ENCODE data around the gene CAPN12.

DNA sequence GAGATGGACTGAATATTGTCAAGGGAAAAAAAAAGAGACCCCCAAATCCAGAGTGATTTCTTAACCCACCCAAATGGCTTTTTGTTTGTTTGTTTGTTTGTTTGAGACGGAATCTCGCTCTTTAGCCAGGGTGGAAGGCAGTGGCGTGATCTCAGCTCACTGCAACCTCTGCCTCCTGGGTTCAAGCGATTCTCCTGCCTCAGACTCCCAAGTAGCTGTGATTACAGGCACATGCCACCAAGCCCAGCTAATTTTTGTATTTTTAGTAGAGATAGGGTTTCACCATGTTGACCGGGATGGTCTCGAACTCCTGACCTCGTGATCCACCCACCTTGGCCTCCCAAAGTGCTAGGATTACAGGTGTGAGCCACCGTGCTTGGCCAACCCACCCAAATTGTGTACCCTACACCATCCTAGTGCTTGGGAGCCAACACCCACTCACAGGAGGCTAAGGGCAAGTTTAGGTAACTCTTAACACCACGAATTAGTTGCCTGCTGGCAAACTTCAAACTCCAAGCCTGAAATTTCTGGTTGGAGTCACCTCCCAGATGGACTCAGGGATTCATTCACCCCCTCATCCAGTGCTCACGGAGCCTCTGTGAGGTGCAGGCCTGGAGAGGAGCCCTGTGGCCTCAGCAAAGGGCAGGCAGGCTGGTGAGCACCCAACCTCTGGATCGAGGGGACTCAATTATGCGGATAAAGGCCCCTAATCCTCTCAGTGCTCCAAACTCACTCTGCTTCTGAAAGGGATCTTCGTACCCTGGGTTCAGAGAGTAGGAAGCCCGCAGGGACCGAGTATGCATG is 59.2 kb downstream of the CAPN12 start:
- TF ChIP-seq EZH2 (IDR thresholded peaks at IDR 0.05; ENCODE audit: borderline replicate concordance, control insufficient read depth, low read depth, low read length) (no peak), ZZZ3 (IDR thresholded peaks at IDR 0.05; ENCODE audit: control insufficient read depth, insufficient read length, low read depth) (no peak), NFIC (IDR thresholded peaks at IDR 0.05; ENCODE audit: low read depth, low read length) (no peak)
- TF ChIP-seq, protein P1, sequence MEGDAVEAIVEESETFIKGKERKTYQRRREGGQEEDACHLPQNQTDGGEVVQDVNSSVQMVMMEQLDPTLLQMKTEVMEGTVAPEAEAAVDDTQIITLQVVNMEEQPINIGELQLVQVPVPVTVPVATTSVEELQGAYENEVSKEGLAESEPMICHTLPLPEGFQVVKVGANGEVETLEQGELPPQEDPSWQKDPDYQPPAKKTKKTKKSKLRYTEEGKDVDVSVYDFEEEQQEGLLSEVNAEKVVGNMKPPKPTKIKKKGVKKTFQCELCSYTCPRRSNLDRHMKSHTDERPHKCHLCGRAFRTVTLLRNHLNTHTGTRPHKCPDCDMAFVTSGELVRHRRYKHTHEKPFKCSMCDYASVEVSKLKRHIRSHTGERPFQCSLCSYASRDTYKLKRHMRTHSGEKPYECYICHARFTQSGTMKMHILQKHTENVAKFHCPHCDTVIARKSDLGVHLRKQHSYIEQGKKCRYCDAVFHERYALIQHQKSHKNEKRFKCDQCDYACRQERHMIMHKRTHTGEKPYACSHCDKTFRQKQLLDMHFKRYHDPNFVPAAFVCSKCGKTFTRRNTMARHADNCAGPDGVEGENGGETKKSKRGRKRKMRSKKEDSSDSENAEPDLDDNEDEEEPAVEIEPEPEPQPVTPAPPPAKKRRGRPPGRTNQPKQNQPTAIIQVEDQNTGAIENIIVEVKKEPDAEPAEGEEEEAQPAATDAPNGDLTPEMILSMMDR (IDR thresholded peaks at IDR 0.05 in 2 of 3, conservative IDR thresholded peaks at IDR 0.05 in 1 of 3; ENCODE audit: control insufficient read depth in 2 of 3, extremely low read depth in 1 of 3, insufficient read depth in 1 of 3, low read depth in 3 of 3, low read length in 3 of 3) = no peak
- TF ChIP-seq, protein P2, sequence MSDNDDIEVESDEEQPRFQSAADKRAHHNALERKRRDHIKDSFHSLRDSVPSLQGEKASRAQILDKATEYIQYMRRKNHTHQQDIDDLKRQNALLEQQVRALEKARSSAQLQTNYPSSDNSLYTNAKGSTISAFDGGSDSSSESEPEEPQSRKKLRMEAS (IDR thresholded peaks at IDR 0.05; ENCODE audit: low read depth, low read length) = no peak
- TF ChIP-seq, protein P3, sequence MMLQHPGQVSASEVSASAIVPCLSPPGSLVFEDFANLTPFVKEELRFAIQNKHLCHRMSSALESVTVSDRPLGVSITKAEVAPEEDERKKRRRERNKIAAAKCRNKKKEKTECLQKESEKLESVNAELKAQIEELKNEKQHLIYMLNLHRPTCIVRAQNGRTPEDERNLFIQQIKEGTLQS (IDR thresholded peaks at IDR 0.05; ENCODE audit: borderline replicate concordance, extremely low read depth, low read depth, low read length) = no peak

Measured in GM12878 (cell line).